Renal cortex interstitium (tissue), 11 donors: ENCODE results near the gene MED28. TPM values are rescaled to one million over a fixed set of nuclear protein-coding genes. Genes with fewer than 3 reads are reported as not detected.

ENCODE experiments used
- DNase-seq, 11 donors: peaks; one replicate each; pipeline ENCODE4 v3.0.0-alpha.2; 2013; ENCODE audit warnings: low read depth in 9 of 11, low spot score in 4 of 11; ENCODE audit errors: extremely low read depth in 1 of 11
- polyA plus RNA-seq, 3 donors: library from polyadenylated mRNA; unstranded; fragments of 120-200 nt; gene quantifications; one replicate each; pipeline ENCODE4 v1.2.1, GENCODE V29; 2013; ENCODE audit not compliant: insufficient read length in 3 of 3

Gene MED28
- polyA plus RNA-seq, 3 donors: 62.0 to 68.5 (median 66.2) TPM

GRCh38 chr4:17595471-17596005 is 18.9 kb upstream of the MED28 start:
- no peak for DNase-seq

- peak in 1 of 11 donors; percentile 2 for DNase-seq
Measured at GRCh38 chr4:17597517-17597916, 16.9 kb upstream of the MED28 start.

GRCh38 chr4:17599826-17600225 is 14.6 kb upstream of the MED28 start:
- DNase-seq: no peak

GRCh38 chr4:17605236-17605635 is 9.2 kb upstream of the MED28 start:
- no peak for DNase-seq

- peak in 2 of 11 donors; percentile 10 to 11 for DNase-seq
Measured at GRCh38 chr4:17613761-17614415, 553 bp upstream of the MED28 start.

GRCh38 chr4:17616283-17616682 is 1.8 kb downstream of the MED28 start:
- no peak for DNase-seq

- no peak for DNase-seq
Measured at GRCh38 chr4:17618926-17619325, 4.5 kb downstream of the MED28 start.

- DNase-seq: no peak
Measured at GRCh38 chr4:17619416-17620105, 5.1 kb downstream of the MED28 start.

- DNase-seq: no peak
Measured at GRCh38 chr4:17623451-17624001, 9.1 kb downstream of the MED28 start.

- no peak for DNase-seq
Measured at GRCh38 chr4:17624821-17625220, 10.4 kb downstream of the MED28 start.

- DNase-seq: no peak
Measured at GRCh38 chr4:17630228-17630627, 15.8 kb downstream of the MED28 start.

GRCh38 chr4:17633600-17633999 is 19.2 kb downstream of the MED28 start:
- no peak for DNase-seq

GRCh38 chr4:17635056-17635455 is 20.6 kb downstream of the MED28 start:
- DNase-seq: no peak

GRCh38 chr4:17636341-17636695 is 21.9 kb downstream of the MED28 start:
- no peak for DNase-seq

- DNase-seq: peak in 10 of 11 donors; percentile 31 to 62 (median 42)
Measured at GRCh38 chr4:17636696-17637622, 22.5 kb downstream of the MED28 start.

GRCh38 chr4:17639136-17639535 is 24.7 kb downstream of the MED28 start:
- no peak for DNase-seq

GRCh38 chr4:17642398-17642783 is 27.9 kb downstream of the MED28 start:
- no peak for DNase-seq

GRCh38 chr4:17646693-17647092 is 32.3 kb downstream of the MED28 start:
- no peak for DNase-seq

GRCh38 chr4:17647176-17647806 is 32.9 kb downstream of the MED28 start:
- DNase-seq: no peak
